Chondrocyte (in vitro differentiated cells): ENCODE results near the gene PRKCA. TPM values are rescaled to one million over a fixed set of nuclear protein-coding genes. Genes with fewer than 3 reads are reported as not detected.
A peak's percentile ranks its signal among the peaks of the same experiment; 100 is the strongest.

Experiments used
- DNase-seq: peaks from one replicate; pipeline ENCODE4 v3.0.0; 2021; ENCODE audit warnings: mixed read lengths, low spot score
- H3K27ac Mint-ChIP-seq: one replicate; pipeline ENCODE4 v1.8.0; 2021; ENCODE audit warnings: mild to moderate bottlenecking, moderate library complexity, mixed read lengths; ENCODE audit not compliant: unreplicated experiment
- H3K27me3 Mint-ChIP-seq: 2 replicates; pipeline ENCODE4 v1.8.0; 2021; ENCODE audit warnings: low read depth, mixed read lengths
- H3K36me3 Mint-ChIP-seq: 2 replicates; pipeline ENCODE4 v1.8.0; 2021; ENCODE audit warnings: low read depth, mixed read lengths
- H3K4me1 Mint-ChIP-seq: 2 replicates; pipeline ENCODE4 v1.8.0; 2021; ENCODE audit warnings: low read depth, mild to moderate bottlenecking, mixed read lengths
- H3K4me3 Mint-ChIP-seq: one replicate; pipeline ENCODE4 v1.8.0; 2021; ENCODE audit warnings: mild to moderate bottlenecking, moderate library complexity, mixed read lengths; ENCODE audit not compliant: unreplicated experiment
- H3K9me3 Mint-ChIP-seq: 2 replicates; pipeline ENCODE4 v1.8.0; 2021; ENCODE audit warnings: low read depth, mixed read lengths
- total RNA-seq: library from RNA; stranded (reverse); gene quantifications from 3 replicates; pipeline ENCODE4 v1.2.1, GENCODE V29; 2021
- TF ChIP-seq, protein P1 (sequence below): fragments of 200-600 bp; sonication (generic); IDR thresholded peaks from 2 replicates; pipeline ENCODE4 v1.5.0; 2021; ENCODE audit warnings: antibody characterized with exemption, mild to moderate bottlenecking, moderate library complexity

Gene PRKCA
- total RNA-seq, 1 donor from 2014 or later, result 51.5 TPM

DNA sequence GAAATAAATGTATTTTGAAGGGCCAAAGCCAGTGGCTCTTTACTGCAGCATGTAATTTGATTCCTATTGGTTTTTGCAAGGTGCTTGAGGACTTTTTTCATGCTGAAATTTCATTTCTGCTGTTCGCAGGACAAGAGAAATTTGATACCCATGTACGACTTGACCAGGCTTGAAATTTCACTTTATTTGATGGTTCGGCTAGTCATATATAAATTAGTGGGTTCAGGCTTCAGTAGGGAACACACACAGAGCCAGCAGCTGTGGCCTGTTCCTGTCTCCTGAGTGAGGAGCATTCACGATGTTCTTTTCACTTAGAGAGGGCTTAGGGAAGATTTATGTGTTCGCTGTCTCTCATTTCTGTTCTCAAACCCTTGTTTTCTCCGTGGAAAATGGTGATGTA lies 274.1 kb downstream of the PRKCA start:
- H3K4me3 Mint-ChIP-seq, result no peak overlapping the region
- no peaks in the 10 kb centered on the region for H3K27me3 Mint-ChIP-seq
- DNase-seq, result no peak
- no peaks in the 10 kb centered on the region for H3K9me3 Mint-ChIP-seq
- H3K36me3 Mint-ChIP-seq, result no peaks in the 10 kb centered on the region
- peaks cover 52% of the 10 kb centered on the region for H3K4me1 Mint-ChIP-seq
- no peak overlapping the region for H3K27ac Mint-ChIP-seq
- TF ChIP-seq, protein P1, sequence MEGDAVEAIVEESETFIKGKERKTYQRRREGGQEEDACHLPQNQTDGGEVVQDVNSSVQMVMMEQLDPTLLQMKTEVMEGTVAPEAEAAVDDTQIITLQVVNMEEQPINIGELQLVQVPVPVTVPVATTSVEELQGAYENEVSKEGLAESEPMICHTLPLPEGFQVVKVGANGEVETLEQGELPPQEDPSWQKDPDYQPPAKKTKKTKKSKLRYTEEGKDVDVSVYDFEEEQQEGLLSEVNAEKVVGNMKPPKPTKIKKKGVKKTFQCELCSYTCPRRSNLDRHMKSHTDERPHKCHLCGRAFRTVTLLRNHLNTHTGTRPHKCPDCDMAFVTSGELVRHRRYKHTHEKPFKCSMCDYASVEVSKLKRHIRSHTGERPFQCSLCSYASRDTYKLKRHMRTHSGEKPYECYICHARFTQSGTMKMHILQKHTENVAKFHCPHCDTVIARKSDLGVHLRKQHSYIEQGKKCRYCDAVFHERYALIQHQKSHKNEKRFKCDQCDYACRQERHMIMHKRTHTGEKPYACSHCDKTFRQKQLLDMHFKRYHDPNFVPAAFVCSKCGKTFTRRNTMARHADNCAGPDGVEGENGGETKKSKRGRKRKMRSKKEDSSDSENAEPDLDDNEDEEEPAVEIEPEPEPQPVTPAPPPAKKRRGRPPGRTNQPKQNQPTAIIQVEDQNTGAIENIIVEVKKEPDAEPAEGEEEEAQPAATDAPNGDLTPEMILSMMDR, result no peak

GRCh38 chr17:66577041-66577440 lies 274.6 kb downstream of the PRKCA start:
- Mint-ChIP-seq H3K27me3 (no peaks in the 10 kb centered on the region), H3K9me3 (no peaks in the 10 kb centered on the region), H3K4me3 (no peak overlapping the region), H3K36me3 (no peaks in the 10 kb centered on the region), H3K27ac (no peak overlapping the region), H3K4me1 (peaks cover 53% of the 10 kb centered on the region)
- TF ChIP-seq, protein P1, result no peak
- DNase-seq, result no peak

DNA sequence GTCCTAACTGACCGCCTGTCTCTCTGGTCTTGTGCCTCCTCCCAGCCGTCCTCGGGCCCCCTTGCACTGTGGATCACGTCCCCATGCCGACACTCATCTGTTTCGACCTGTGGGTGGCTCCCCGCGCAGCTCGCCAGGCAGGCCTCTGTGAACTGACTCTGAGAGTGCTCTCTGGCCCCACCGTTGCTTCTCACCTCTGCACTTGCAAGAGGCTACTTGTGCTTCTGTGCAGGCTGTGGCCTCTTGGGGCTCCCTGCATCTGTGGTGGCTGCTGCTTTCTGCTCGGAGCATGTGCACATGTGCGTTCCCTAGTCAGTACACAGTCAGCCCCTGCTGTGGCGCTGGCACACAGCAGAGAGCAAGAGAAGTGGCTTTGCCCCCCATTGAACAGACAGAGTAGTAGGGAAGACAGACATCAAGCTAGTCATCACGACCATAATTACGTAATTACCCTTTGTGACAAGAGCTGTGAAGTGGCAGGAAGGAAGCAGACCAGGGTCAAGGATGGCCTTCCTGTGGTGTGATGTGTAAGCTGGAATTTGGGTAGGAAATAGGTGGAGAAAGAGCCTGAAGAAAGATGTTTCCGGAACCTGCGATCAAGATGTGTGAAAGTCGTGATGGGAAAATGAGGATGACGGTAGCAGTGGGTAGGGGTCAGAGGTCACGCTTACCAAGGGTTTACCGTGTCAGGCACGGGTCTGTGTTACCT lies 276.5 kb downstream of the PRKCA start:
- DNase-seq, result no peak
- H3K4me3 Mint-ChIP-seq, result no peak overlapping the region
- no peaks in the 10 kb centered on the region for H3K36me3 Mint-ChIP-seq
- peaks cover 68% of the 10 kb centered on the region for H3K4me1 Mint-ChIP-seq
- TF ChIP-seq, protein P1, result no peak
- H3K9me3 Mint-ChIP-seq, result no peaks in the 10 kb centered on the region
- no peaks in the 10 kb centered on the region for H3K27me3 Mint-ChIP-seq
- peak overlapping the region; percentile 99 for H3K27ac Mint-ChIP-seq

DNA sequence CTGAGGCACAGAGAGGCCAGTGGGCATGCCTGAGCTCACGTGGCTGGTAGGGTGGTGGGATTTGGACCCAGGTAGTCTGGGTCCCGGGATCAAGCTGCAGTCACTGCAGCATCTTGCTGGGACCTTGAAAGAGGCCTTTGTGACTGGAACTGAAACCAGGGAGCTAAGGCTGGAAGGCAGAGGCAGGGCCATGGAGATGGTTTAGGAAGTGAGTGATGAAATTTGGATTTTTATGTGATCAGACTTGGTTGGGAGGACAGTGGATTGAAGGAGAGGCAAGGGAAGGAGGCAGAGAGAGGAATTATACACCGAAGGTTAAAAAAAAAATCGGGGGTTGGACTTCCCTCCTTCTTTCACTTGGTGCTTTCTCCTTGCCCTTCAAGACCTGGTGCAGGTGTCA lies 277.1 kb downstream of the PRKCA start:
- Mint-ChIP-seq H3K27me3 (no peaks in the 10 kb centered on the region), H3K4me1 (peaks cover 70% of the 10 kb centered on the region), H3K9me3 (no peaks in the 10 kb centered on the region), H3K27ac (peak overlapping the region; percentile 99), H3K4me3 (peak overlapping the region; percentile 19), H3K36me3 (no peaks in the 10 kb centered on the region)
- TF ChIP-seq, protein P1, result no peak
- DNase-seq, result no peak

GRCh38 chr17:66580184-66580955 lies 278.0 kb downstream of the PRKCA start:
- no peaks in the 10 kb centered on the region for H3K36me3 Mint-ChIP-seq
- peak overlapping the region; percentile 31 for H3K4me3 Mint-ChIP-seq
- H3K4me1 Mint-ChIP-seq, result peaks cover 70% of the 10 kb centered on the region
- peak overlapping the region; percentile 99 for H3K27ac Mint-ChIP-seq
- DNase-seq, result no peak
- no peaks in the 10 kb centered on the region for H3K9me3 Mint-ChIP-seq
- TF ChIP-seq, protein P1, result no peak
- no peaks in the 10 kb centered on the region for H3K27me3 Mint-ChIP-seq
